Erythroblast (primary cell): Measurements from ENCODE around the gene REG4.

ENCODE experiments used
- GATA1 ChIP-seq: IDR thresholded peaks from 2 replicates; pipeline ENCODE4 v1.6.1; 2011; ENCODE audit warnings: low read depth, mild to moderate bottlenecking, control low read depth, low read length, moderate library complexity
- POLR2A ChIP-seq: IDR thresholded peaks from 2 replicates; pipeline ENCODE4 v1.6.1; 2011; ENCODE audit warnings: mild to moderate bottlenecking, low read length

GRCh38 chr1:119799599-119800177, 11.6 kb downstream of the REG4 start:
- no peak for TF ChIP-seq POLR2A
- no peak for TF ChIP-seq GATA1
